ENCODE results near the gene NBPF3. TPM values are rescaled to one million over a fixed set of nuclear protein-coding genes. Genes with fewer than 3 reads are reported as not detected.

NBPF3 gene
- total RNA-seq, 1 experiment from 2014 or later = 15.8 TPM

DNA sequence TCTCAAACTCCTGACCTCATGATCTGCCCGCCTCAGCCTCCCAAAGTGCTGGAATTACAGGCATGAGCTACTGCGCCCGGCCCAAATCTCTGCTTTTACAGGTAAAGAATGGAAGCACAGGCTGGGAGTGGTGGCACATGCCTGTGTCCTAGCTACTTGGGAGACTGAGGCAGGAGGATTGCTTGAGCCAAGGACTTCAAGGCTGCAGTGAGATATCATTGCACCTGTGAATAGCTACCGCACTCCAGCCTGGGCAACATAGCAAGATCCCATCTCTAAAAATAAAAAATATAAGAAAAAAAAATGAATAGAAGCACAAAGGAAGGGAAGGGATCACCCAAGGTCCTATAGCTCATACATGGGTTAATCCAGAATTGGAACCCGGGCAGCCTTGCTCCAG, 84.3 kb downstream of the NBPF3 start:
- Histone ChIP-seq H3K79me1 (ENCODE audit: insufficient read depth, low read depth, low read length, poor library complexity, severe bottlenecking) (no peaks in the 10 kb centered on the region), H2AK5ac (ENCODE audit: insufficient read length, low read length) (no peak overlapping the region), H2BK20ac (ENCODE audit: low read depth, low read length, poor library complexity, severe bottlenecking) (no peak overlapping the region), H2AFZ (ENCODE audit: low read length) (no peak overlapping the region), H2BK5ac (ENCODE audit: insufficient read length, low read length) (peak overlapping the region; percentile 17), H2BK120ac (ENCODE audit: low read depth, low read length, poor library complexity, severe bottlenecking) (no peak overlapping the region), H4K8ac (replicated peaks; ENCODE audit: insufficient read length, low read depth, low read length) (no peak overlapping the region), H2BK12ac (ENCODE audit: insufficient read length, low read depth, low read length) (no peak overlapping the region), H3K79me2 (ENCODE audit: insufficient read depth, low read length) (peaks cover 2% of the 10 kb centered on the region; the same call in 1 of the 2 replicates), H3K27me3 (ENCODE audit: insufficient read depth, low read length) (no peaks in the 10 kb centered on the region), H3T11ph (ENCODE audit: low read length) (no peak overlapping the region), H3K23ac (ENCODE audit: insufficient read length, low read depth, low read length) (no peak overlapping the region), H2BK15ac (ENCODE audit: low read depth, low read length) (no peak overlapping the region), H4K20me1 (ENCODE audit: control insufficient read depth, insufficient read depth, insufficient read length) (no peaks in the 10 kb centered on the region), H3K4me1 (ENCODE audit: insufficient read depth, low read length) (peaks cover 3% of the 10 kb centered on the region; the same call in 1 of the 2 replicates), H3K9ac (ENCODE audit: extremely low read depth, insufficient read length, low read length) (no peak overlapping the region), H3K4ac (ENCODE audit: low read depth, low read length) (no peak overlapping the region), H4K5ac (ENCODE audit: insufficient read length, low read depth, low read length) (no peak overlapping the region), H4K91ac (ENCODE audit: insufficient read length, low read depth, low read length) (no peak overlapping the region), H3K18ac (ENCODE audit: insufficient read length, low read depth, low read length) (no peak overlapping the region), H3K4me2 (ENCODE audit: insufficient read depth, insufficient read length, low read length) (no peak overlapping the region), H3K56ac (ENCODE audit: insufficient read length, low read depth, low read length) (no peak overlapping the region), H3K9me3 (ENCODE audit: control insufficient read depth, low read depth, low read length) (no peaks in the 10 kb centered on the region), H3K23me2 (ENCODE audit: insufficient read length, low read depth, low read length, poor library complexity, severe bottlenecking) (no peaks in the 10 kb centered on the region), H3K27ac (ENCODE audit: insufficient read length, low read depth, low read length) (no peak overlapping the region), H3K14ac (ENCODE audit: insufficient read depth, low read length) (no peak overlapping the region)
- Mint-ChIP-seq H3K4me1 (peaks cover 21 to 43% of the 10 kb centered on the region in 2 experiments), H3K9me3 (no peaks in the 10 kb centered on the region), H3K4me3 (no peak overlapping the region), H3K27ac (peak overlapping the region in 1 of 3 experiments; percentile 32; a peak in 1 of 7 replicates), H3K27me3 (ENCODE audit: low read depth) (no peaks in the 10 kb centered on the region), H3K36me3 (ENCODE audit: insufficient read depth in 1 of 3, low read depth in 3 of 3) (no peaks in the 10 kb centered on the region)
- TF ChIP-seq, protein P1, sequence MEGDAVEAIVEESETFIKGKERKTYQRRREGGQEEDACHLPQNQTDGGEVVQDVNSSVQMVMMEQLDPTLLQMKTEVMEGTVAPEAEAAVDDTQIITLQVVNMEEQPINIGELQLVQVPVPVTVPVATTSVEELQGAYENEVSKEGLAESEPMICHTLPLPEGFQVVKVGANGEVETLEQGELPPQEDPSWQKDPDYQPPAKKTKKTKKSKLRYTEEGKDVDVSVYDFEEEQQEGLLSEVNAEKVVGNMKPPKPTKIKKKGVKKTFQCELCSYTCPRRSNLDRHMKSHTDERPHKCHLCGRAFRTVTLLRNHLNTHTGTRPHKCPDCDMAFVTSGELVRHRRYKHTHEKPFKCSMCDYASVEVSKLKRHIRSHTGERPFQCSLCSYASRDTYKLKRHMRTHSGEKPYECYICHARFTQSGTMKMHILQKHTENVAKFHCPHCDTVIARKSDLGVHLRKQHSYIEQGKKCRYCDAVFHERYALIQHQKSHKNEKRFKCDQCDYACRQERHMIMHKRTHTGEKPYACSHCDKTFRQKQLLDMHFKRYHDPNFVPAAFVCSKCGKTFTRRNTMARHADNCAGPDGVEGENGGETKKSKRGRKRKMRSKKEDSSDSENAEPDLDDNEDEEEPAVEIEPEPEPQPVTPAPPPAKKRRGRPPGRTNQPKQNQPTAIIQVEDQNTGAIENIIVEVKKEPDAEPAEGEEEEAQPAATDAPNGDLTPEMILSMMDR (conservative IDR thresholded peaks at IDR 0.05) = no peak
- DNase-seq = no peak
- WGBS (ENCODE audit: extremely low coverage, insufficient read length, low lambda C conversion rate) = no CpG with 5 or more reads among the region's 5 CpGs

All from H9 (cell line).